Prostate gland (tissue), 2 donors: ENCODE data around the gene STK24. TPM values are rescaled to one million over a fixed set of nuclear protein-coding genes. Genes with fewer than 3 reads are reported as not detected.

Source experiments
- DNase-seq: peaks from one replicate; pipeline ENCODE4 v3.0.0-alpha.2; 2019; ENCODE audit warnings: low spot score
- H3K27ac ChIP-seq, 2 donors: fragments of 200-600 bp; sonication (generic); 2 replicates each; pipeline ENCODE4 v1.5.1; 2017 to 2019
- H3K27me3 ChIP-seq: fragments of 200-600 bp; sonication (generic); replicated peaks from 2 replicates; pipeline ENCODE4 v1.5.1; 2019; ENCODE audit not compliant: insufficient read depth
- H3K36me3 ChIP-seq, 2 donors: fragments of 200-600 bp; sonication (generic); 1 replicate in 1 of 2; 2 replicates in 1 of 2; pipeline versions ENCODE4 v1.5.1 to v1.8.1; 2017 to 2019
- H3K4me1 ChIP-seq: fragments of 200-600 bp; sonication (generic); replicated peaks from 2 replicates; pipeline ENCODE4 v1.5.1; 2019
- H3K4me3 ChIP-seq, 2 donors: fragments of 200-600 bp; sonication (generic); 2 replicates each; pipeline ENCODE4 v1.5.1; 2017 to 2019
- H3K9me3 ChIP-seq: fragments of 200-600 bp; sonication (generic); 2 replicates; pipeline ENCODE4 v1.5.1; 2017
- CTCF ChIP-seq, 4 experiments: fragments of 200-600 bp in 2 of 4; fragments of 450-650 bp in 2 of 4; sonication (generic) in 2 of 4; IDR thresholded peaks; 1 replicate in 3 of 4; 2 replicates in 1 of 4; pipeline ENCODE4 v1.5.1; 2016 to 2019; ENCODE audit warnings: antibody characterized with exemption in 4 of 4, mild to moderate bottlenecking in 2 of 4, moderate library complexity in 2 of 4
- POLR2A ChIP-seq: fragments of 450-650 bp; IDR thresholded peaks from one replicate; pipeline ENCODE4 v1.6.1; 2016; ENCODE audit warnings: antibody characterized with exemption, mild to moderate bottlenecking
- POLR2AphosphoS5 ChIP-seq: sonication (generic); formaldehyde crosslinking; IDR thresholded peaks from one replicate; pipeline ENCODE4 v1.6.1; 2017; ENCODE audit warnings: antibody characterized with exemption
- WGBS: methylation state at CpG from one replicate; pipeline ENCODE4 v1.1.5; 2018; 5-methylcytosine and 5-hydroxymethylcytosine counted together
- intact Hi-C: fragments of 100-400 bp; cut with DNase I; formaldehyde crosslinking; loops from one replicate; pipeline ENCODE4 v1.14.2; 2022
- total RNA-seq, 2 donors: library from RNA; depleted of rRNA; stranded (reverse); fragments of >200 nt; gene quantifications; one replicate each; pipeline ENCODE4 v1.1.0, GENCODE V29; 2016

Gene STK24
- total RNA-seq, 2 donors from 2014 or later: 80.5 to 187 TPM

- WGBS: 87% methylated on average over 4 of the region's 4 CpGs
- TF ChIP-seq CTCF (IDR thresholded peaks at IDR 0.05) (no peak), POLR2AphosphoS5 (no peak), POLR2A (no peak)
- Histone ChIP-seq H3K4me3 (no peak overlapping the region), H3K36me3 (no peaks in the 10 kb centered on the region), H3K27me3 (no peaks in the 10 kb centered on the region), H3K27ac (no peak overlapping the region), H3K9me3 (no peaks in the 10 kb centered on the region), H3K4me1 (no peaks in the 10 kb centered on the region)
- no peak for DNase-seq
- intact Hi-C loops: no loop called here
Measured at GRCh38 chr13:98586400-98587345, 9.8 kb upstream of the STK24 start.

- intact Hi-C loops: no loop called here
- no peaks in the 10 kb centered on the region for H3K27me3 ChIP-seq
- no peaks in the 10 kb centered on the region for H3K9me3 ChIP-seq
- H3K36me3 ChIP-seq: no peaks in the 10 kb centered on the region
- H3K4me3 ChIP-seq: no peak overlapping the region
- no peaks in the 10 kb centered on the region for H3K4me1 ChIP-seq
- WGBS: 88% methylated on average over 3 of the region's 3 CpGs
- no peak overlapping the region for H3K27ac ChIP-seq
- DNase-seq: no peak
- TF ChIP-seq CTCF (IDR thresholded peaks at IDR 0.05) (no peak), POLR2A (no peak), POLR2AphosphoS5 (no peak)
Measured at GRCh38 chr13:98585946-98586345, 9.0 kb upstream of the STK24 start.

- DNase-seq: no peak
Measured at GRCh38 chr13:98585398-98585754, 8.5 kb upstream of the STK24 start.

GRCh38 chr13:98584668-98585397, 7.9 kb upstream of the STK24 start:
- Histone ChIP-seq H3K36me3 (no peaks in the 10 kb centered on the region), H3K27me3 (no peaks in the 10 kb centered on the region), H3K27ac (no peak overlapping the region), H3K9me3 (no peaks in the 10 kb centered on the region), H3K4me3 (no peak overlapping the region), H3K4me1 (no peaks in the 10 kb centered on the region)
- intact Hi-C loops: no loop called here
- TF ChIP-seq POLR2A (no peak), CTCF (IDR thresholded peaks at IDR 0.05) (no peak), POLR2AphosphoS5 (no peak)
- WGBS: 52% methylated on average over 4 of the region's 4 CpGs
- no peak for DNase-seq

More at GRCh38 chr13:98585398-98585754, 8.5 kb upstream of the STK24 start:
- no peak for TF ChIP-seq POLR2AphosphoS5
- TF ChIP-seq POLR2A: no peak
- no peak for TF ChIP-seq CTCF (IDR thresholded peaks at IDR 0.05)
- Histone ChIP-seq H3K9me3 (no peaks in the 10 kb centered on the region), H3K4me3 (no peak overlapping the region), H3K4me1 (no peaks in the 10 kb centered on the region), H3K27ac (no peak overlapping the region), H3K27me3 (no peaks in the 10 kb centered on the region), H3K36me3 (no peaks in the 10 kb centered on the region)
- 49% methylated on average over 5 of the region's 5 CpGs for WGBS
- intact Hi-C loops: no loop called here
